HK-2 (cell line): ENCODE data around the gene GPRC5C.
A peak's percentile ranks its signal among the peaks of the same experiment; 100 is the strongest.

Experiments
- DNase-seq: peaks from one replicate; pipeline ENCODE4 v3.0.0-alpha.2; 2018; ENCODE audit not compliant: unreplicated experiment

GPRC5C gene

DNA sequence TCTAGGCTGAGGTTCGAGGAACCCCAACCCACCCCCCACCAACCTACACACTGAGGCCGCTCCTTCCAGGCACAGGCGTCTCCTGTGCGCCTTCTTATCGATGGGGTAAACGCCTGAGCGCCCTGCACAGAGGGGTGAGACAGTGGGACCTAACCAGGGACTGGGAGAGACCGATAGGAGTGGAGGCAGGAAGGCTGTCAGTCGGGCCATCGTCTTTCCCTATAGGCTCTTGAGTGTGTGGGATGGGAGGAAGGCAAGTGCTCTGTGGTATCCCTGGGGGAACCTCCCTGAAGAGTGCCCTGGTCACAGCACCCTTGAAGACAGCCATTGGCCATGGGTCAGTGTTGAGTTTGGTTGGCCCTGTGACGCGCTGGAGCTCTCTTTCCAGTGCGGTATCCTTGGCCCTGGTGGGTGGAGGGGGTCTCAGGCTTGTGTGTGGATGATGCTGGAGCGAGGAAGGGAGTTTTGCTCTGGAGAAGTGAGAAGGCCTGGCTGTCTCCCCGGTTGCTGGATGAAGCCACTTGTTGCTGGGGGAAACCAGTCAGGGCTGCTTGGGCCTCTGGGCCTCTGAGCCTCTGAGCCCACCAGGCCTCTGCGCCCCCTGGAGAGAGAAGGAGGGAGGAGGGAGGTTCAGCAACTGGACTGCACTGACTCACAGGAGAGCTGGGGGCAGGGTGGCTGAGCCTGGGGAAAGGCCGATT is 1.7 kb downstream of the GPRC5C start:
- no peak for DNase-seq

DNA sequence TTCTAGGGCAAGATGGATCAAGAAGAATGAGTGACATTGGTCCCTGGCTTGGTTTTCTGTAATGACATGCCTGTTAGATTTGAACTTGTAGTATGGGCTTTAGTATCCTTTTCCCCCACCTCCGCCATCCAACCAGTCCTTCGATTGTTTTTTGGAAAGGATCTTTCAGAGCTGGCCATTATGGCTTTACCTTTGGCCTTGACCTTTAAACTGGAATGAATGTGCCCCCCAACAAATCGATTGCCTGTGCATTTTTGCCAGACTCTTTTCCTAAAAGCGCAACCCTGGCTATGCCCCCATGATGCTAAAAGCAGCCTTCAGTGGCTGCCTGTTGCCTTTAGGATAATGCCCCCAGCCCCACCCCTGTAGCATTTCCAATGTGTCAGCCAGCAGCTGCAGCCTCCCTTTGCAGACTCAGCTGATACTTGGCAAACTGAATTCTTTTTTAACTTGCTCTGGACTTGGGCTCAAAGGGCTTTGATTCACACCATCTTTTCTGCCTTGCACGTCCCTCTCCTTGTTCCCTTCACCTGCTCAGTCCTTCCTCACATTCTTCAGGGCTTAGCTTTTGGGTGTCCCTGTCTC is 4.0 kb downstream of the GPRC5C start:
- no peak for DNase-seq

DNA sequence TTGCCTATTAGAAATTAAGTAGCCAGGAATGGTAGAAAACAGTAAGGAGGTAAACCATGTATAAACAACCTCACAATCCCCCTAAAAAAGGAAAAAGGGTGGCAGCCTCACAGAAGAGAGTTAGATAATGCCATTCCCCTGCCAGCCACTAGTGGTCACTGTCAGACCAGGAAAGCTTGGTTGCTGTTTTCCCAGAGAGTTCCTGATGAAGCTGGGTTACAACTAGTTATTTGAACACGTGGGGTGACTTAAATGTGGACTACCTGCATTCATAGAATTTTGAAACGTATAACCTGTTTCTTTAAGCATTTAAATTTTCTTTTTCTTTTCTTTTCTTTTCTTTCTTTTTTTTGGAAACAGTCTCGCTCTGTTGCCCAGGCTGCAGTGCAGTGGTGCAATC is 5.8 kb downstream of the GPRC5C start:
- DNase-seq = no peak

DNA sequence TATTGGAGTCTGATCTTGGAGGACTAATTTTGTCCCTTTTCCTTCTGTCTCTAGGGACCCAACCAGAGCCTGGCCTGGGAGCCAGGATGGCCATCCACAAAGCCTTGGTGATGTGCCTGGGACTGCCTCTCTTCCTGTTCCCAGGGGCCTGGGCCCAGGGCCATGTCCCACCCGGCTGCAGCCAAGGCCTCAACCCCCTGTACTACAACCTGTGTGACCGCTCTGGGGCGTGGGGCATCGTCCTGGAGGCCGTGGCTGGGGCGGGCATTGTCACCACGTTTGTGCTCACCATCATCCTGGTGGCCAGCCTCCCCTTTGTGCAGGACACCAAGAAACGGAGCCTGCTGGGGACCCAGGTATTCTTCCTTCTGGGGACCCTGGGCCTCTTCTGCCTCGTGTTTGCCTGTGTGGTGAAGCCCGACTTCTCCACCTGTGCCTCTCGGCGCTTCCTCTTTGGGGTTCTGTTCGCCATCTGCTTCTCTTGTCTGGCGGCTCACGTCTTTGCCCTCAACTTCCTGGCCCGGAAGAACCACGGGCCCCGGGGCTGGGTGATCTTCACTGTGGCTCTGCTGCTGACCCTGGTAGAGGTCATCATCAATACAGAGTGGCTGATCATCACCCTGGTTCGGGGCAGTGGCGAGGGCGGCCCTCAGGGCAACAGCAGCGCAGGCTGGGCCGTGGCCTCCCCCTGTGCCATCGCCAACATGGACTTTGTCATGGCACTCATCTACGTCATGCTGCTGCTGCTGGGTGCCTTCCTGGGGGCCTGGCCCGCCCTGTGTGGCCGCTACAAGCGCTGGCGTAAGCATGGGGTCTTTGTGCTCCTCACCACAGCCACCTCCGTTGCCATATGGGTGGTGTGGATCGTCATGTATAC is 8.0 kb downstream of the GPRC5C start:
- DNase-seq = no peak

DNA sequence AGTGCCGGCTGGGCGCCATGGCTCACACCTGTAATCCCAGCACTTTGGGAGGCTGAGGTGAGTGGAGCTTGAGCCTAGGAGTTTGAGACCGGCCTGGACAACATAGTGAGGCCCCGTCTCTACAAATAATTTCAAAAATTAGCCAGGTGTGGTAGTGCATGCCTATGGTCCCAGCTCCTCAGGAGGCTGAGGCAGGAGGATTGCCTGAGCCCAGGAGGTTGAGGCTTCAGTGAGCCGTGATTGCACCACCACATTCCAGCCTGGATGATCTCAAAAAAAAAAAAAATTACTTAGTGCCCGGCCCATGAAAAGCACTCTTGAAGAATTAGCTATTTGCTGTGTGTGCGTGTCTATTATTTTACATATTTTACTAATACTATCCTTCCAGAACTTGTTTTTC is 9.6 kb downstream of the GPRC5C start:
- DNase-seq = no peak

DNA sequence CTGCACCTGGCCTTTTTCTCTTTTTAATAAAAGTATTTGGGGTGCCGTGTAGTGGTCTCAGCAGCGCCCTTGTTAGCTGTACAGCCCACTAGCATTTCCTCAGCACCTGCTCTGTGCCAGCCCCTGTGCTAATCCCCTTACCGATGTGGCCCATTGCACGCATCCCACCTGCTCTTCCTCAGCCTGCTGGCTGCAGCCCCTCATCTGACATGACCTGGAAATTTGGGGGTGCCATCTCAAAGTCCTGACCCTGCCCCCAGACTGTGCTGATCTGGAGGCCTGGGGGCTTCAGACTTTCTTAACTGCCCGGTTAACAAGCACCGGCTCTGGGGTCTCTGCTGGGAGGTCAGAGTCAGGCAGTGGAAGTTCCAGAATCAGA is 10.4 kb downstream of the GPRC5C start:
- DNase-seq = no peak

DNA sequence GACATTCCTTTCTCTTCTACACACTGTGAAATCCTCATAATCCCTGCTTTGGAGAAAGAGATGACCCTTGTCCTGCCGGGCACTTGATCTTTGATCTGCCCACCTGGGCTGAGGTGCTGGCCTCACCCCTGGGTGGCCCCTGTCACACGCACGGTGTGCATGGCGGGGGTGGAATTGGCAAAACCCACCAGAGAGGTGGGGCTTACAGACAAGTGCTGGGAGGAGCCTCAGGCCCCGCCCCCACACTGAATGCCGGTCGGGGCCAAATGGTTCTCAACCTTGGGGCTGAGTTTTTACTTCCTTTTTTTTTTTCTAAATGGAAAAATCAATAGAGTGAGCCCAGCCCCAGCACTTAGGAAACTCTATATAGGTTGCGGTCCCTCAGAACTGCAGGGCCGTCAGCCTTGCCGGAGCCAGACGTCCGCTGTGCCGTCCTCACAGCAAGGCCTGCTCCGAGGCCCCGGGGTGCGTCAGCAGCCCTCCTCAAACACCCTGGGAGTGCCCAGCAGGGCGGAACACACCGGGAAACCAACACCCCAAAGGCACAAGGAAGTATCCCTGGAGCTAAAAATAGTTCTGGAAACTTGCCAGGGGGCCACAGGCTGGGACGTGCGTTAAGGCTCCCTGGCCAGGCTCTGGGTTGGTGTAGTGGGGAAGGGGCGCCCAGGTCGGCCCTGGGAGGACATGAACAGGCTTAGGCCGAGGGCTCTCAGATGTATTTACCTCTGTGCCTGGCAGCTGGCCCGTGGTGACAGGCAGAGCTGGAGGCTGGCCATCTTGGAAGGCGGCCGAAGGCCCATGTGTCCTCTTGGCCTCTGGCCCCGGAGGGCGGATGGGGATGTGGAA is 11.0 kb downstream of the GPRC5C start:
- DNase-seq = peak; percentile 77

DNA sequence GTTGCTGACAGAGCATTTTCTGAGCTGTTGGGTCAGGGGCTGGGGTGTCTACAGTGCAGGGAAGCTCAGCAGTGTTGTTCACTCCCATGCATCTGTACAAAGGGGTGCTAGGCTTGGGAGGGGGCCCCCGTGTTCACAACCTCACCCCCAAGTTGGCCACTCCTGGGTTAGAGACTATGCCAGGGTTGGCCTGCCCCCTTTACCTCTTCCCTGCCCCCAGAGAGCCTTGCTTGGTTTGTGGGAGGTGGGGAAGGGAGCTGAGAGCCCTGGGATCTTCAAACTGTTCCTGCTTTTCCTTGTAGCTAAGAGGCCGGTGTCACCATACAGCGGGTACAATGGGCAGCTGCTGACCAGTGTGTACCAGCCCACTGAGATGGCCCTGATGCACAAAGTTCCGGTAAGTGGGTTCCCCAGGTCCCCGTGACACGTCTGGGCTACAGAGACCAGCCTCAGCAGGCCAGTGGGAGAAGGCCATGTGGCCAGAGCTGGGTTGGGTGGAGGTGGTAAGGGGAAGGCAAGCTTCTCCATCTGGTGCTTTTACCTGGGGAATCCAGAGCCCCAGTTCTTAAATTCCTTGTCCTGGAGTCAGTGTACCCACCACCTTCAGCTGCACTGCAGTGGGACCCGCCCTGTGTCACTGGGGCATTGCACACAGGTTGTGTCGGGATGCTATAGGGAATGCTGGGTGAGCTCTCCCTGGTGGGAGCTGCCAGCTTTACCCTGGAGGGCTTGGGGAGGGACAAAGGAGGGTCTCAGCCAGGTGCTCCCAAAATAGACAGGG is 11.8 kb downstream of the GPRC5C start:
- no peak for DNase-seq

DNA sequence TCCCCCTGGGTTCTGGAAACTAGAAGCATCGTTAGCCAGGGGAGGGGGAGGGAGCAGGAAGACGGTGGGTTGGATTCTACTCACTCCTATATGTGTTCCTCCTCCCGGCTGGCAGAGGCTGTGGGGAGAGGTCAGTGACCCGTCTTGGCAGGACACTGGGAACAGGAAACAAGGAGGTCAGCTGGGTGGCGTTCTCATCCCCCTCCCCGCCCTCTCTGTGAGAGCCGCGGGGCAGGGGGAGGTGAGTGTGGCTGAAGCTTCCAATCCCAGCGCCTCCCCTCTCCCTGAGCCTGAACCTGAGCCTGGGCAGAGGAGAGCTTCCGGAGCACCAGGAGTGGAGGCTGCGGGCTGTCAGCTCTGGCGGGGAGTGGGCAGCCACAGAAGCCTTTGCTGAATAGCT is 12.5 kb downstream of the GPRC5C start:
- DNase-seq = no peak

DNA sequence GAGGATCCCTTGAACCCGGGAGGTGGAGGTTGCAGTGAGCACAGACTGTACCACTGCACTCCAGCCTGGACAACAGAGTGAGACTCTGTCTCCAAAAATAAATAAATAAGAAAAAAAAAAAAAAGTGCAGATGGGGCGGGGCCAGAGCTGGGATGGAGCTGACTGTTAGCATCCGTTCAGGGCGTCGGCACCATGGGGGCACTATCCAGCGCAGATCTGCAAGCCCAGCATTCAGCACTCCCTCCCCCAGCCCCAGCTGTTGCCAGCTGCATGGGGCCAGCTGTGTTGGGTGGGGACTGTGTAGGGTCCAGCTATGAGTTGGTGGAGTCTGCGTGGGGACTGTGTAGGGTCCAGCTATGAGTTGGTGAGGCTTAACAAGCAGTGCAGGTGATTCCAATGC is 13.3 kb downstream of the GPRC5C start:
- no peak for DNase-seq

DNA sequence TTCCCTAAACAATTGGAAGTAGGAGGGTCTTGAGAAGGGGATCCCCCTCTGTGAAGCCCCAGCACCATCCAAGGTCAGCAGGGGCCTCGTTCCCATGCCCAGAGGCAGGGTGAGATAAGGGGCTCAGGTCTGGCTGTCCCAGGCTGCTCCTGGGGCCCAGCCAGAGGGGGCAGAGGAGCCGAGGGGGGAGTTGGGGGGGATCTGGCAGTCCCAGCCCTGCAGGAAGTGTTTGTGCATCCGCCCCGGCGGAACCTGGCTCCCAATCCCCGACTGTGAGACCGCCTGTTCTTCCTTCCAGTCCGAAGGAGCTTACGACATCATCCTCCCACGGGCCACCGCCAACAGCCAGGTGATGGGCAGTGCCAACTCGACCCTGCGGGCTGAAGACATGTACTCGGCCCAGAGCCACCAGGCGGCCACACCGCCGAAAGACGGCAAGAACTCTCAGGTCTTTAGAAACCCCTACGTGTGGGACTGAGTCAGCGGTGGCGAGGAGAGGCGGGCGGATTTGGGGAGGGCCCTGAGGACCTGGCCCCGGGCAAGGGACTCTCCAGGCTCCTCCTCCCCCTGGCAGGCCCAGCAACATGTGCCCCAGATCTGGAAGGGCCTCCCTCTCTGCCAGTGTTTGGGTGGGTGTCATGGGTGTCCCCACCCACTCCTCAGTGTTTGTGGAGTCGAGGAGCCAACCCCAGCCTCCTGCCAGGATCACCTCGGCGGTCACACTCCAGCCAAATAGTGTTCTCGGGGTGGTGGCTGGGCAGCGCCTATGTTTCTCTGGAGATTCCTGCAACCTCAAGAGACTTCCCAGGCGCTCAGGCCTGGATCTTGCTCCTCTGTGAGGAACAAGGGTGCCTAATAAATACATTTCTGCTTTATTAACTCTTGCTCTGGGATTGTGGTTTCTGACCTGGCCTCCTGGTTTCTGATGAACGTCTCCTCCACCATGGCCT is 14.9 kb downstream of the GPRC5C start:
- no peak for DNase-seq

DNA sequence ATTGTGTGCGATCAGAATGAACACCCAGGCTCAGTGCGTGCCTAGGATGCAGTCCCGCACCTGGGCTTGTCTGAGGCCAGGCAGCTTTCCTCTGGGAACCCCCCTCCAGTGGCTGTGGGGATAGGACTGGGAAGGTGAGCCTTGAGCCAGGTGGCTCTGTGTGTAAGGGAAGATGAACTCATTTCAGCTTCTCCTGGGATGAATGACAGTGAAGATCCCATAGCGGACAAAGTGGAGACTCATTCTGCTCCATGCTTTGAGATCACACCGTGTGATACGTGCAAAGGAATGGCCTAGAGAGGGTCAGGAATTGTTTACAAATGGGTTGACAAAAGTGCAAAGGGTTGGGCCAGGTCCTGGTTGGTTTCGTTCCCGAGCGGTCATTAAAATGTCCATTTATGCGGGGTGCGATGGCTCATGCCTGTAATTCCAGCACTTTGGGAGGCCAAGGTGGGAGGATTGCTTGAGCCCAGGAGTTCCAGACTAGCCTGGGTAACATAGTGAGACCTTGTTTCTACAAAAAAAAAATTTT is 15.8 kb downstream of the GPRC5C start:
- DNase-seq = no peak

DNA sequence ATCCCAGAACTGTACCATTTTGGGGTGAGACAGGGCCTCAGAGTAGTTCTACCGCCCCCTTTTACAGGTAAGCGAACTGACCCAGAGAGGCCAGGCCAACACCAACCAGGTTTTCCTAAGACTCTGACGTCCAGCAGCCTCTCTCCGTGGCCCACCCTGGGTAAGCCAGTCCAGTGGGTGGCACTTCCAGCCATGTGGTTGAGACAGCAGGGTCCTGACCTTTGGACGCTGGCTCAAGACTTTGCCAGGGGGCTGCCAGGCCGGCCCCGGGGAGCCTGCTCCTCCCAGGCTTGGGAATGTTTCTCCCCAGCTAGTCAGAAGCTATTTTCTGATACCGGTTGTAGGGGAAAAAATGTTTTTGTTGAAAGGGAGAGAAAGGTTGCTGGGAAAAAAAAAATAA is 16.9 kb downstream of the GPRC5C start:
- no peak for DNase-seq

DNA sequence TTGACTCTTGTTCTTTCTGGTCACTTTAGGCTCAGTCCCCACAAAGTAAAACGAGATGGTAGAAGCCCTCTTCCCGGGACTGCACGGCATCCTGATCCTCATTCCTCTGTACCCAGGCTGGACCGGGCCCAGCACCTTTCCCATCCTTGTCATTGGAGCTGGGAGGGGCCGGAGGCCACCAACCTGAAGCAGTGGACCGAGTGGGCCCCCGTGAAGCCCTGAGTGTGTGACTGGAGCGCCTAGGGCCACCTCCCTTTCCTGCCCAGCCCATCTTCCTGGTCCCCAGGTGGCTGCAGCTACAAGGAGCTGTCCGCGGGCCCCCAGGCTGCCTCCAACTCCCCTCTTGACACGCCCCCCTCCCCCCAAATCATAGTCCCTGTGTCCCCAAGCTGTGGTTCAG is 17.4 kb downstream of the GPRC5C start:
- no peak for DNase-seq

DNA sequence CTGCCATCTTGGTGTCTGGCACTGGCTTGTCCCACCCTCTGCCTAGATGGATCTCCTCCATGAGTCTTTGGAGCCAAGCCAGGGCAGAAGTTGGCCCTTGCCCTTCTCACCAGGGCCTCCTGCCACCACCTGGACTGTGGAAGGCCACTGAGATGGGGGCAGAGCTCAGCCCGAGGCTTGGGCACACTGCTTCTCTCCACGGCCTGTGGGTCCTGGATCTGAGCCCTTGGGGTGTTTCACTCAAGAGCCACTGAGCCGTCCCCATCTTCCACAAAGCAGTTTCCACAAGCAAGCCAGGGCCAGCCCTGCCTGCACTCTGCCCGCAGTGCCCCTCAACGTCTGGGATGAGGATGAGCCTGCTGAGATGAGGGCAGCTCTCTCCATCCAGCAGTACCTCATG is 17.9 kb downstream of the GPRC5C start:
- DNase-seq = no peak

DNA sequence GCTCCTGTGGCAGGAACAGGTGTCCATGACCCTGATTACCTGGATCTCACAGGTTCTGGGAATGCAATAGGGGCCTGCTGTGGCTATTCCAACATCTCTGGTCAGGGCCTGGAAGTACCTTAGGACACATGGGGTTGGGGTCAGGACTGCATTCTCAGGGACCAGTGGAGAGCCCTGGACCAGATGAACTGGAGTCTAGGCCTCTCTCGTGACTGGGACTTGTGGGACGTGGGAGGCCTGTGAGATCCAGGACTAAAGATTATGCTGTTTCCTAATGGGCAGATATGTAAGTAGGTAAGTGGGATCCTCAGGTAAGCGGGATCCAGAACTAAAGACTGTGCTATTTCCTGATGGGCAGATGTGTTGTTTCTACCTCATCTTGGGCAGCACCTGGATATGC is 18.3 kb downstream of the GPRC5C start:
- no peak for DNase-seq

DNA sequence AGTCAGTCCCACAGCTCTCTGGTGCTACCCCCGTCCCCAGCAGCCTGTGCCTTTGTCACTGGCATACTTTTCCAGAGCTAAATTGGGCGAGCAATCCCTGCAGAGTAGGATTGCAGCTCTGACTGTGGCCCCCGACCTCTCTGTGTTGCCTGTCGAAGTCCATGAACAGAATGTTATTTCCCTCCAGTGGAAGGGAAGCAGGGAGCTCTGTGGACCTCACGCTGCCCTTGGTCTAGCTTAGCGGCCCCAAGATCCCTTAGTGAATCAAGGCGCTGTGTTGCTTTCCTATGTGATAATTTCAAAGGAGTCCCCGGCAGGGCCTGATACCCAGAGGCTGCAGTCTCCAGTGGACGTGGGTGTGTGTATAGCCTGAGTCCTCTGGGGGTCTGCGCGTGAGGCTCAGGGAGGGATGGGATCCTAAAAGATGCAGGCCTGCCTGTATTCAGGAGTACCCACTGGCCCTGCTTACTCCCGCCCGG is 19.1 kb downstream of the GPRC5C start:
- no peak for DNase-seq

DNA sequence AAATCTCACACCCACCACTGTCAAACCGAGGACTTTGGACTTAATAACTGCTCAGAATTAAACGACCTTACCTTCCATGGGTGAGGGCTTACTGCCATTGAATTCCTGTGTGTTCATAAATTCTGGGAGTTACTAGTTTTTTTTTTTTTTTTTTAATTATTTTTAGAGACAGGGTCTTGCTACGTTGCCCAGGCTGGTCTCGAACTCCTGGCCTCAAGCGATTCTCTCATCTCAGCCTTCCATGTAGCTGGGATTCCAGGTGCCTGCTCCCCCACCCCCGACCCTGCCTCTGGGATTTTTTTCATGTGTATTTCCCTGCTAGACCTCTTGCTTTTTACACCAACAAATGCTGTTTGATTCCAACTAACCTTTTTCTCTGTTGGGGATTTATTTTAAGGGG is 19.7 kb downstream of the GPRC5C start:
- no peak for DNase-seq

DNA sequence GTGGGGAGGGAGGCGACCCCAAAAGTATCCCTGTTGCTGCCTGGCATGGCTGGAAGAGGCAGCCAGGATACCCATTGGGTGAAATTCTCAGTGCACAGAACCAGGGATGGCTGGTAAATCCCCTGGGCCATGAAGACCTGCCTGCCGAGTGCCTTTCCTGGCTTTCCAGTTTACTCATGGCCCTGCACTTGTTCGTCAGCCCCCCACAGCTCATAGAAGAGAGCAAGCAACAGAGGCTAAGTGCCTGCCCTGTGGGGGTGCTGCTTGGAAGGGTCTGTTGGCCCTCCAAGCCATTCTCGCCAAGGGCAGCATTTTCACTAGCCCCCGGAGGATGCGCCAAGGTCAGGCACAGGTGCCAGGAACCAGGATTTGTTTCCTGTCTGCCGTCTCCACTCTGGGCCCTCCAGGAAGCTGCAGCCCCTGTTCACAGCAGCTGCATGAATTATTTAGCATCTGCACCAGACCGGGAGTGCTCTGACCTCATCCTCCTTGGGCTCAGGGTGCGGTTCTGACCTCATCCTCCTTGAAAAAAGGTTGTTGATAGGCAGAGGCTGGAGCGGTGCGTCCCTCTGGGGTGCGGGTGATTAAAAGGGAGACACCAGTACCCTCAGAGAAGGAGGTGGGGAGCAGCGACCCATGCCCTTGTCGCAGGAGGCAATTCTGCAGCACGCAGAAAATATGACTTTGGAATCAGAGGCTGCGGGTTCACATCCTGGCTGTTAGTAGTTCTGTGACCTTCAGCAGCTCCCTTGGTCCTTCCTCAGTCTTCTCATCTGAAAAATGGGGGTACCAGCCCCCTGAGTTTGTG is 20.3 kb downstream of the GPRC5C start:
- DNase-seq = no peak
